Loucy (cell line): ENCODE results near the gene ARL8B.
A peak's percentile ranks its signal among the peaks of the same experiment; 100 is the strongest.
"Not testable (repeated sequence)": the region's sequence is repeated elsewhere in the genome, so short reads cannot be mapped to it uniquely, and the experiment has no call there.

ENCODE experiments used
- H2AFZ ChIP-seq: fragments of 200-600 bp; sonication (generic); 2 replicates; pipeline ENCODE4 v1.6.0; 2016; ENCODE audit warnings: antibody characterized with exemption, mild to moderate bottlenecking, low read length, moderate library complexity
- H3F3A ChIP-seq: fragments of 200-600 bp; 2 replicates; pipeline ENCODE4 v1.6.0; 2016; ENCODE audit warnings: antibody characterized with exemption, low read depth, mild to moderate bottlenecking
- H3K27me3 ChIP-seq: fragments of 200-600 bp; sonication (generic); 2 replicates; pipeline ENCODE4 v1.6.1; 2014; ENCODE audit warnings: low read length, mild to moderate bottlenecking; ENCODE audit not compliant: insufficient read depth, poor library complexity, severe bottlenecking
- H3K36me3 ChIP-seq: fragments of 200-600 bp; sonication (generic); 2 replicates; pipeline ENCODE4 v1.6.1; 2016; ENCODE audit warnings: low read length; ENCODE audit not compliant: insufficient read depth
- H3K4me1 ChIP-seq: fragments of 200-600 bp; sonication (generic); 2 replicates; pipeline ENCODE4 v1.5.1; 2014; ENCODE audit warnings: low read length, mild to moderate bottlenecking; ENCODE audit not compliant: insufficient read depth, poor library complexity, severe bottlenecking
- H3K4me2 ChIP-seq: fragments of 200-600 bp; sonication (generic); 2 replicates; pipeline ENCODE4 v1.6.0; 2014; ENCODE audit warnings: antibody characterized with exemption, low read length, low read depth, mild to moderate bottlenecking; ENCODE audit not compliant: poor library complexity, severe bottlenecking
- H3K4me3 ChIP-seq: fragments of 200-600 bp; sonication (generic); 2 replicates; pipeline ENCODE4 v1.5.1; 2014; ENCODE audit warnings: low read length, mild to moderate bottlenecking, mixed read lengths; ENCODE audit not compliant: poor library complexity, severe bottlenecking
- H3K79me2 ChIP-seq: fragments of 200-600 bp; sonication (generic); 2 replicates; pipeline ENCODE4 v1.6.1; 2014; ENCODE audit warnings: low read length; ENCODE audit not compliant: insufficient read depth
- H3K9ac ChIP-seq: fragments of 200-600 bp; sonication (generic); 2 replicates; pipeline ENCODE4 v1.6.0; 2014; ENCODE audit warnings: mild to moderate bottlenecking, low read depth, low read length, moderate library complexity; ENCODE audit not compliant: poor library complexity, severe bottlenecking
- H3K9me2 ChIP-seq: fragments of 200-600 bp; sonication (generic); replicated peaks from 2 replicates; pipeline ENCODE4 v1.6.1; 2016; ENCODE audit warnings: low read depth, low read length, mixed read lengths
- H3K9me3 ChIP-seq: fragments of 200-600 bp; sonication (generic); 2 replicates; pipeline ENCODE4 v1.6.1; 2014; ENCODE audit warnings: mild to moderate bottlenecking, antibody characterized with exemption, low read length, low read depth; ENCODE audit not compliant: insufficient read depth
- H4K20me1 ChIP-seq: fragments of 200-600 bp; sonication (generic); 2 replicates; pipeline ENCODE4 v1.6.0; 2014; ENCODE audit warnings: antibody characterized with exemption, low read length, mild to moderate bottlenecking; ENCODE audit not compliant: insufficient read depth, poor library complexity, severe bottlenecking
- EZH2phosphoT487 ChIP-seq: fragments of 200-600 bp; IDR thresholded peaks from 2 replicates; pipeline ENCODE4 v1.6.1; 2018; ENCODE audit warnings: antibody characterized with exemption, mild to moderate bottlenecking, moderate library complexity, borderline replicate concordance
- TF ChIP-seq, protein P1 (sequence below): fragments of 200-600 bp; sonication (generic); conservative IDR thresholded peaks from 2 replicates; pipeline ENCODE4 v1.5.1; 2014; ENCODE audit warnings: mild to moderate bottlenecking, antibody characterized with exemption, low read length

Gene ARL8B

GRCh38 chr3:5105050-5105449 lies 17.0 kb upstream of the ARL8B start:
- no peaks in the 10 kb centered on the region for H3K79me2 ChIP-seq
- TF ChIP-seq, protein P1, sequence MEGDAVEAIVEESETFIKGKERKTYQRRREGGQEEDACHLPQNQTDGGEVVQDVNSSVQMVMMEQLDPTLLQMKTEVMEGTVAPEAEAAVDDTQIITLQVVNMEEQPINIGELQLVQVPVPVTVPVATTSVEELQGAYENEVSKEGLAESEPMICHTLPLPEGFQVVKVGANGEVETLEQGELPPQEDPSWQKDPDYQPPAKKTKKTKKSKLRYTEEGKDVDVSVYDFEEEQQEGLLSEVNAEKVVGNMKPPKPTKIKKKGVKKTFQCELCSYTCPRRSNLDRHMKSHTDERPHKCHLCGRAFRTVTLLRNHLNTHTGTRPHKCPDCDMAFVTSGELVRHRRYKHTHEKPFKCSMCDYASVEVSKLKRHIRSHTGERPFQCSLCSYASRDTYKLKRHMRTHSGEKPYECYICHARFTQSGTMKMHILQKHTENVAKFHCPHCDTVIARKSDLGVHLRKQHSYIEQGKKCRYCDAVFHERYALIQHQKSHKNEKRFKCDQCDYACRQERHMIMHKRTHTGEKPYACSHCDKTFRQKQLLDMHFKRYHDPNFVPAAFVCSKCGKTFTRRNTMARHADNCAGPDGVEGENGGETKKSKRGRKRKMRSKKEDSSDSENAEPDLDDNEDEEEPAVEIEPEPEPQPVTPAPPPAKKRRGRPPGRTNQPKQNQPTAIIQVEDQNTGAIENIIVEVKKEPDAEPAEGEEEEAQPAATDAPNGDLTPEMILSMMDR = no peak
- no peak for TF ChIP-seq EZH2phosphoT487
- no peaks in the 10 kb centered on the region for H3K9me3 ChIP-seq
- no peak overlapping the region for H2AFZ ChIP-seq
- H3K27me3 ChIP-seq = no peaks in the 10 kb centered on the region
- H4K20me1 ChIP-seq = no peaks in the 10 kb centered on the region
- H3K4me2 ChIP-seq = no peak overlapping the region
- H3F3A ChIP-seq = no peaks in the 10 kb centered on the region
- H3K9me2 ChIP-seq = no peaks in the 10 kb centered on the region
- peaks cover 10% of the 10 kb centered on the region for H3K4me1 ChIP-seq
- no peaks in the 10 kb centered on the region for H3K36me3 ChIP-seq
- no peak overlapping the region for H3K9ac ChIP-seq
- no peak overlapping the region for H3K4me3 ChIP-seq

DNA sequence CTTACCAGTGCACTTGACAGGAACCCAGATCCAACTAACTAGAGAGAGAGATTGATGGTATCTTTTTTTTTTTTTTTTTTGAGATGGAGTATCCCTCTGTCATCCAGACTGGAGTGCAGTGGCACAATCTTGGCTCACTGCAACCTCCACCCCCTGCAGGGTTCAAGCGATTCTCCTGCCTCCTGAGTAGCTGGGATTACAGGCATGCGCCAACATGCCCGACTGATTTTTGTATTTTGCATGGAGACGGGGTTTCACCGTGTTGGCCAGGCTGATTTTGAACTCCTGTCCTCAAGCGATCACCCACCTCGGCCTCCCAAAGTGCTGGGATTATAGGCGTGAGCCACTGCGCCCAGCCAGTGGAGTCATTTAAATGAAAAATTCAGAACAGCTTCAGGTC lies 15.7 kb upstream of the ARL8B start:
- not testable (repeated sequence) for H3K79me2 ChIP-seq, H3K4me1 ChIP-seq, H3K4me2 ChIP-seq, H3F3A ChIP-seq, H3K9ac ChIP-seq, H2AFZ ChIP-seq, H3K9me3 ChIP-seq, H3K36me3 ChIP-seq, H4K20me1 ChIP-seq, H3K9me2 ChIP-seq, H3K27me3 ChIP-seq, H3K4me3 ChIP-seq

DNA sequence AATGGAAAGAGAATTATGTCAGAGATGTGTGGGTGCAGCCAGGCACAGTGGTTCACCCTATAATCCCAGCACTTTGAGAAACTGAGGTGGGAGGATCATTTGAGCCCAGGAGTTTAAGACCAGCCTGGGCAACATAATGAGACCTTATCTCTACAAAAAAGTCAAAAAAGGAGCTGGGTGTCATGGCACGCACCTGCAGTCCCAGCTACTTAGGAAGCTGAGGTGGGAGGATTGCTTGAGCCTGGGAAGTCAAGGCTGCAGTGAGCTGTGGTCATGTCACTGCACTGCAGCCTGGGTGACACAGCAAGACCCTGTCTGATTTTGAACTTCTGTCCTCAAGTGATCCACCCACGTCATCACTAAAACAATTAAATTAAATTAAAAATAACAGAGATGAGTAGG lies 15.2 kb upstream of the ARL8B start:
- H3K9me3 ChIP-seq, H3K9me2 ChIP-seq, H3K27me3 ChIP-seq, H3K9ac ChIP-seq, H3K4me3 ChIP-seq, H3K79me2 ChIP-seq, H3K4me1 ChIP-seq, H3K4me2 ChIP-seq, H3K36me3 ChIP-seq, H4K20me1 ChIP-seq, H3F3A ChIP-seq: not testable (repeated sequence)
- H2AFZ ChIP-seq = peak overlapping the region; percentile 19; the same call in 1 of the 2 replicates

DNA sequence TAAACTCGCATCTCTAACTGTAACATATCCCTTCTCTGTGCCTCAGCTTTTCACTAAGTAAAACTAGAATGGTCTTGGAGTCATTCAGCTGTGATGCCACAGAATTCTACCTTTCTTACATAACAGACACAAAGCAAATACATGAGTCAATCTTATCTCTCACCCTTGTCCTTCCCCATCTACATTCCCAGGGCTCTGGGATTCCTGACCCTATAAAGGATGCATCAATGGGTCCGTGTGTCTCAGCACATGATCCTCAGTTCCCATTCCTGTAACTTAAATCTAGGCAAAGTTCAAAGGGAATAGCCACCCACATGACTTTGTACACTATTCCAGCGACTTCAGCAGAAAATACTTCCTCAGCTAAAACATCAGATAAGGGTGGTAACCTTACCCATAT lies 11.8 kb upstream of the ARL8B start:
- H4K20me1 ChIP-seq = no peaks in the 10 kb centered on the region
- H3K27me3 ChIP-seq = no peaks in the 10 kb centered on the region
- no peaks in the 10 kb centered on the region for H3F3A ChIP-seq
- H2AFZ ChIP-seq = no peak overlapping the region
- no peaks in the 10 kb centered on the region for H3K9me3 ChIP-seq
- no peak overlapping the region for H3K4me3 ChIP-seq
- H3K79me2 ChIP-seq = no peaks in the 10 kb centered on the region
- TF ChIP-seq, protein P1 = no peak
- no peak for TF ChIP-seq EZH2phosphoT487
- peaks cover 10% of the 10 kb centered on the region for H3K4me1 ChIP-seq
- no peak overlapping the region for H3K9ac ChIP-seq
- no peaks in the 10 kb centered on the region for H3K9me2 ChIP-seq
- no peak overlapping the region for H3K4me2 ChIP-seq
- H3K36me3 ChIP-seq = no peaks in the 10 kb centered on the region
